Measurements from ENCODE around the gene N4BP2L1. TPM values are rescaled to one million over a fixed set of nuclear protein-coding genes. Genes with fewer than 3 reads are reported as not detected.

N4BP2L1 gene
- total RNA-seq, 1 donor from 2014 or later, result 25.3 TPM

GRCh38 chr13:32390048-32390447 is 37.9 kb downstream of the N4BP2L1 start:
- intact Hi-C loops (cut with DNase I), result no loop called here
- Histone ChIP-seq H3K9me3 (no peaks in the 10 kb centered on the region), H3K4me1 (no peaks in the 10 kb centered on the region), H3K27ac (no peak overlapping the region), H3K4me3 (no peak overlapping the region), H3K27me3 (no peaks in the 10 kb centered on the region), H3K36me3 (no peaks in the 10 kb centered on the region)
- DNase-seq (no peak), ATAC-seq (no peak)
- TF ChIP-seq, protein P1, sequence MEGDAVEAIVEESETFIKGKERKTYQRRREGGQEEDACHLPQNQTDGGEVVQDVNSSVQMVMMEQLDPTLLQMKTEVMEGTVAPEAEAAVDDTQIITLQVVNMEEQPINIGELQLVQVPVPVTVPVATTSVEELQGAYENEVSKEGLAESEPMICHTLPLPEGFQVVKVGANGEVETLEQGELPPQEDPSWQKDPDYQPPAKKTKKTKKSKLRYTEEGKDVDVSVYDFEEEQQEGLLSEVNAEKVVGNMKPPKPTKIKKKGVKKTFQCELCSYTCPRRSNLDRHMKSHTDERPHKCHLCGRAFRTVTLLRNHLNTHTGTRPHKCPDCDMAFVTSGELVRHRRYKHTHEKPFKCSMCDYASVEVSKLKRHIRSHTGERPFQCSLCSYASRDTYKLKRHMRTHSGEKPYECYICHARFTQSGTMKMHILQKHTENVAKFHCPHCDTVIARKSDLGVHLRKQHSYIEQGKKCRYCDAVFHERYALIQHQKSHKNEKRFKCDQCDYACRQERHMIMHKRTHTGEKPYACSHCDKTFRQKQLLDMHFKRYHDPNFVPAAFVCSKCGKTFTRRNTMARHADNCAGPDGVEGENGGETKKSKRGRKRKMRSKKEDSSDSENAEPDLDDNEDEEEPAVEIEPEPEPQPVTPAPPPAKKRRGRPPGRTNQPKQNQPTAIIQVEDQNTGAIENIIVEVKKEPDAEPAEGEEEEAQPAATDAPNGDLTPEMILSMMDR (IDR thresholded peaks at IDR 0.05), result no peak

DNA sequence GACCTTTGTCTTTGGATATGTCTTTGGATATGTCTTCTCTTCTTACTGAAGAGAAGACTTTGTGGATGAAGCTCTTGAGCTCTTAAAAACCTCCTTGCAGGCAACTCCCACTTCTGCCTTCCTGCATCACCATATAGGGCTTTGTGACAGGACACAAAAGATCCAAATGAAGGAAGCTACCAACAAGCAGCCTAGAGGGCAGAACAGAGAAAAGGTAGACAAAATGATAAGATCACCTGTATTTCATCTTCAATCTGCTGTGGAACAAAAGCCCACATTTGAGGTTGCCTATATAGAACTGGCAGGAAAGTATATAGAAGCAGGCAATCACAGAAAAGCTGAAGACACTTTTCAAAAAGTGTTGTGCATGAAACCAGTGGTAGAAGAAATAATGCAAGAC is 42.5 kb downstream of the N4BP2L1 start:
- Histone ChIP-seq H3K36me3 (no peaks in the 10 kb centered on the region), H3K4me3 (no peak overlapping the region), H3K27me3 (no peaks in the 10 kb centered on the region), H3K27ac (no peak overlapping the region), H3K9me3 (no peaks in the 10 kb centered on the region), H3K4me1 (no peaks in the 10 kb centered on the region)
- TF ChIP-seq, protein P1 (IDR thresholded peaks at IDR 0.05), result no peak
- DNase-seq (no peak), ATAC-seq (no peak)
- intact Hi-C loops (cut with DNase I), result no loop called here

- Histone ChIP-seq H3K9me3 (no peaks in the 10 kb centered on the region), H3K27ac (no peak overlapping the region), H3K4me3 (no peak overlapping the region), H3K27me3 (no peaks in the 10 kb centered on the region), H3K4me1 (no peaks in the 10 kb centered on the region), H3K36me3 (no peaks in the 10 kb centered on the region)
- ATAC-seq (peak; percentile 33), DNase-seq (no peak)
- intact Hi-C loops (cut with DNase I), result no loop called here
- TF ChIP-seq, protein P1 (IDR thresholded peaks at IDR 0.05), result no peak
Observed at GRCh38 chr13:32384702-32385101, 43.2 kb downstream of the N4BP2L1 start.

DNA sequence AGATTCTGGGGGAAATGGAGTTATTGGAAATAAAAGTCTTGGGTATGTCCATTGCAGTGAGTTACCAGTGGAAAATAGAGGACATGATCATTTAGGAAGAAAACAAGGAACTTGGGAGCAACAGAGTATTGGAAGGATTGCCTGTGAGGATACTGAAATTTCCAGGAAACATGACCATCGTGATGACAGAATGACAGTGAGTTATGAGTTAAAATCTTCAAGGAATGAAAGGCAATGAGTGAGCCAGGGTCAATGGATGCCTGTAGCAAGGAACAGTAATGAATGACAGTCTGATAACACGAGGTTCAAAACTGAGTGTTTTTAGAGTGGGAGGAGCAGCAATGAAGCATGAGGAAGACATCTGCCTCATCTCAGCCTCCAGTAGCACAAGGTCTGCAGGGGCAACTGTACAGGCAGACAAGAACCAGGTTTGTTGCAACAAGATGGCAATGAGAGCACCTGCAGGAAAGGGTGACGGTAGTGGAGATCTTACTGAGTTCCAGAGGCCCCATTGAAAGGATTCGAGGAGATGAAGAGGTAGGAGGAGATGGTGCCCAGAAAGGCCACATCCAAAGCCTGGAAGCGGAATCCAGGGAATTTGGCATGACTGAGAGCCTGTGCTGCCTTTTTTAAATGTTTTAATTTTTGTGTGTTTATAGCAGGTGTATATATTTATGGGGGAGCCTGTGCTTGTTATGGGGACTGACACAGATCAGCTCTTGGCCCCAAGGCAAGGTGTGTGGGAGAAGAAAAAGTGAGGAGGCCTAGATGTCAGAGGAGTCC is 43.9 kb downstream of the N4BP2L1 start:
- TF ChIP-seq, protein P1 (IDR thresholded peaks at IDR 0.05), result no peak
- intact Hi-C loops (cut with DNase I), result no loop called here
- no peaks in the 10 kb centered on the region for H3K27me3 ChIP-seq
- DNase-seq (no peak), ATAC-seq (no peak)
- no peak overlapping the region for H3K4me3 ChIP-seq
- H3K9me3 ChIP-seq, result no peaks in the 10 kb centered on the region
- no peaks in the 10 kb centered on the region for H3K36me3 ChIP-seq
- no peak overlapping the region for H3K27ac ChIP-seq
- no peaks in the 10 kb centered on the region for H3K4me1 ChIP-seq

DNA sequence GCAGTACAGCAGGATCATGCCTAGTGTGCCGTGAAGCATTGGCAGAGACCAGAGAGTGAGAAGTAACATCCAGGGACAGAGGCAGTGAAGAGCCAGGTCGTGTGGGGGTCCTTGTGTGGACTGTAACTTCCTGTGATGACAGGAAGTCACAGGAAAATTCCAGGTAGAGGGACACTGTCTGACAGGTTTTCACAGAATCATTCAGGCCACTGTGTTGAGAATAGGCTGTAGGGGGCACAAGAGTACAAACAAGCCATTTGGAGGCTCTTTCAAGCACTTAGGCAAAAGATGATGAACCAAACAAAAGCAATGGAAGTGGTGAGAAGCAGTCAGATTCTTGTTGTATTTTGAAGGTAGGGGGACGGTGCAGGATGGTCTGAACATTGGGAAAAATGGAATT is 46.4 kb downstream of the N4BP2L1 start:
- Histone ChIP-seq H3K27ac (no peak overlapping the region), H3K27me3 (no peaks in the 10 kb centered on the region), H3K9me3 (no peaks in the 10 kb centered on the region), H3K4me3 (no peak overlapping the region), H3K4me1 (no peaks in the 10 kb centered on the region), H3K36me3 (no peaks in the 10 kb centered on the region)
- TF ChIP-seq, protein P1 (IDR thresholded peaks at IDR 0.05), result peak; percentile 52
- DNase-seq, result no peak
- peak; percentile 54 for ATAC-seq
- intact Hi-C loops (cut with DNase I), result no loop called here

Measured in upper lobe of right lung (tissue), 1 donor.